Aorta (tissue), 5 donors: ENCODE measurements around the gene GAB1. TPM values are rescaled to one million over a fixed set of nuclear protein-coding genes. Genes with fewer than 3 reads are reported as not detected.
A peak's percentile ranks its signal among the peaks of the same experiment; 100 is the strongest.

ENCODE experiments used
- ATAC-seq: fragments of 200-7000 bp; cut with Tn5 transposase; one replicate; pipeline ENCODE4 v1.9.1; 2022; ENCODE audit warnings: moderate library complexity; ENCODE audit not compliant: low FRiP score
- DNase-seq, 2 donors: peaks; one replicate each; pipeline ENCODE4 v3.0.0-alpha.2; 2020
- H3K27ac ChIP-seq, 2 donors: one replicate each; pipeline ENCODE4 v1.5.1; 2013; ENCODE audit warnings: low read length in 2 of 2, mild to moderate bottlenecking in 2 of 2, moderate library complexity in 2 of 2, control low read depth in 1 of 2, inconsistent platforms in 1 of 2, low read depth in 1 of 2
- H3K27me3 ChIP-seq, 2 donors: one replicate each; pipeline ENCODE4 v1.6.1; 2013; ENCODE audit warnings: control low read depth in 1 of 2, low read length in 1 of 2, mild to moderate bottlenecking in 1 of 2, moderate library complexity in 1 of 2; ENCODE audit not compliant: insufficient read depth in 2 of 2, control insufficient read depth in 1 of 2
- H3K36me3 ChIP-seq, 2 donors: one replicate each; pipeline ENCODE4 v1.6.1; 2013; ENCODE audit warnings: control low read depth in 1 of 2, low read length in 1 of 2, mild to moderate bottlenecking in 1 of 2; ENCODE audit not compliant: insufficient read depth in 2 of 2, control insufficient read depth in 1 of 2
- H3K4me1 ChIP-seq, 2 donors: one replicate each; pipeline ENCODE4 v1.6.1; 2013; ENCODE audit warnings: low read length in 2 of 2, control low read depth in 1 of 2, mild to moderate bottlenecking in 1 of 2, moderate library complexity in 1 of 2; ENCODE audit not compliant: insufficient read depth in 2 of 2, control insufficient read depth in 1 of 2
- H3K4me3 ChIP-seq, 2 donors: one replicate each; pipeline ENCODE4 v1.5.1; 2013; ENCODE audit warnings: low read length in 2 of 2, control low read depth in 1 of 2, mild to moderate bottlenecking in 1 of 2
- H3K9me3 ChIP-seq: one replicate; pipeline ENCODE4 v1.6.1; 2013; ENCODE audit warnings: mild to moderate bottlenecking, low read length; ENCODE audit not compliant: control insufficient read depth
- WGBS, 2 donors: extraction: QIAGEN DNeasy Blood & Tissue Kit; methylation state at CpG; one replicate each; pipeline ENCODE4 v1.1.7; 2013; 5-methylcytosine and 5-hydroxymethylcytosine counted together
- intact Hi-C, 2 donors: fragments of 100-400 bp; cut with DNase I; formaldehyde crosslinking; loops; one replicate each; pipeline versions ENCODE4 v1.14.2 to v1.15.0; 2022
- polyA plus RNA-seq, 2 donors: library from polyadenylated mRNA; stranded (reverse); fragments of 200-250 nt; gene quantifications; one replicate each; pipeline ENCODE4 v1.2.3, GENCODE V29; 2013
- total RNA-seq, 2 donors: library from RNA; stranded (reverse); fragmentation: NEBNext Ultra II Directional; extraction: Animal tissue kit (Norgen Biotek cat#: 25700); gene quantifications; one replicate each; pipeline ENCODE4 v1.2.1, GENCODE V29; 2021
- donor health status: healthy with polysubstance abuse.
- donor health status: Bipolar disorder and iron deficiency.
- donor health status: DM: no; HTN: no; CAD: no.
- donor health status: DM: no; HTN: no; CAD: no.
- donor health status: DM: yes; HTN: yes; CAD: no.

GAB1 gene
- total and polyA plus RNA-seq, 4 donors, result 10.5 to 107 (median 55.0) TPM

GRCh38 chr4:143437937-143438336 is 101.3 kb downstream of the GAB1 start:
- H3K4me1 ChIP-seq, result peaks cover 1 to 4% of the 10 kb centered on the region in 2 donors
- WGBS, 2 donors, result 74 to 79% methylated on average over 5 of the region's 5 CpGs
- intact Hi-C loops, result no loop called here

DNA sequence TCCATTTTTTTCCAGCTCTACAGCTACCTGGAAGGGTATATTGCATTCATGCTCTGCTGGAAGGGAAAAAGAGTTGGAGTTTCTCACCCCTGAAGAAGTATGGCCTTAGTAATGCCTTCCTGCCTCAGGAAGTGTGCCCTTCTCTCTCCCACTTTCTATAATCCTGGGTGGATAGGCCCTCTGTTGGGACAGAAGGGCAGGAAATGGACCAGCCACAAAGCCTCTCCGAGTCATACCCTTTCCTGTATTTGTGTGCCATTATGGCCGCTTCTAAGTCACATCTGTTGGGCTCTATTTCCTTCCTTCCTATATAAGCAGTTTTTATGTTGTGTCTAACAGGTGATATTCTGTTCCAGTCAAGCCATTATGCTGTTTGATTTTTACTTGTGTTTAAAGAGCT is 102.0 kb downstream of the GAB1 start:
- intact Hi-C loops, result no loop called here
- Histone ChIP-seq H3K9me3 (no peaks in the 10 kb centered on the region), H3K27ac (no peak overlapping the region), H3K27me3 (no peaks in the 10 kb centered on the region), H3K36me3 (peaks cover 6 to 7% of the 10 kb centered on the region in 2 donors), H3K4me1 (peaks cover 1 to 4% of the 10 kb centered on the region in 2 donors), H3K4me3 (no peak overlapping the region)
- WGBS, 2 donors, result 90 to 91% methylated on average over 2 of the region's 2 CpGs
- no peak for DNase-seq
- no peak for ATAC-seq

More at GRCh38 chr4:143437937-143438336, 101.3 kb downstream of the GAB1 start:
- H3K36me3 ChIP-seq, result peaks cover 6 to 7% of the 10 kb centered on the region in 2 donors
- no peak overlapping the region for H3K4me3 ChIP-seq
- no peak for ATAC-seq
- no peak for DNase-seq
- no peak overlapping the region for H3K27ac ChIP-seq
- no peaks in the 10 kb centered on the region for H3K27me3 ChIP-seq
- H3K9me3 ChIP-seq, result no peaks in the 10 kb centered on the region

GRCh38 chr4:143441109-143441508 is 104.4 kb downstream of the GAB1 start:
- no peak for ATAC-seq
- H3K36me3 ChIP-seq, result peaks cover 6 to 7% of the 10 kb centered on the region in 2 donors

DNA sequence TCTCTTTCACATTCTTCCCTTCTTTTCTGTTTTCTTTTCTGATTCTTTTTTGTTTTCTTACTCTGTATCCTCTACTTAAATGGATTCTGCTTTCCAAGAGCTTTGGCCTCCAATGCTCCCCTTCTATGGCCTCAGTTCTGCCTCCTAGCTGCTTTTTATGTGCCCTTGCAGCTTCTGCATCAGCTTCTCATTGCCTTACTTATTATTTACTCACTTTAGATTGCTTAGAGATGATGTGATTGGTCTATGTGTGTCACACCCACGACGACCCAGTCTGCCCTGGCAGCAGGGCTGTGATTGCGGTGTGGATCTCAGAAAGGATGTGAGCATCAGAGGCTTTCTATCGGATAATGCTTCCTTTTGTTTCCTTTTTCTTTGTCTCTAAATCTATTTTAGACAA is 105.0 kb downstream of the GAB1 start:
- H3K9me3 ChIP-seq, result no peaks in the 10 kb centered on the region
- H3K27me3 ChIP-seq, result no peaks in the 10 kb centered on the region
- H3K4me1 ChIP-seq, result peaks cover 1 to 8% of the 10 kb centered on the region in 2 donors
- ATAC-seq (no peak), DNase-seq (no peak)
- H3K36me3 ChIP-seq, result peaks cover 5 to 7% of the 10 kb centered on the region in 2 donors
- H3K27ac ChIP-seq, result no peak overlapping the region
- WGBS, 2 donors, result 64 to 76% methylated on average over 4 of the region's 4 CpGs
- intact Hi-C loops, result no loop called here
- no peak overlapping the region for H3K4me3 ChIP-seq

More at GRCh38 chr4:143441109-143441508, 104.4 kb downstream of the GAB1 start:
- H3K27ac ChIP-seq, result no peak overlapping the region
- intact Hi-C loops, result no loop called here
- H3K4me1 ChIP-seq, result peaks cover 1 to 8% of the 10 kb centered on the region in 2 donors
- no peak for DNase-seq
- no peaks in the 10 kb centered on the region for H3K9me3 ChIP-seq
- H3K27me3 ChIP-seq, result no peaks in the 10 kb centered on the region
- H3K4me3 ChIP-seq, result no peak overlapping the region

DNA sequence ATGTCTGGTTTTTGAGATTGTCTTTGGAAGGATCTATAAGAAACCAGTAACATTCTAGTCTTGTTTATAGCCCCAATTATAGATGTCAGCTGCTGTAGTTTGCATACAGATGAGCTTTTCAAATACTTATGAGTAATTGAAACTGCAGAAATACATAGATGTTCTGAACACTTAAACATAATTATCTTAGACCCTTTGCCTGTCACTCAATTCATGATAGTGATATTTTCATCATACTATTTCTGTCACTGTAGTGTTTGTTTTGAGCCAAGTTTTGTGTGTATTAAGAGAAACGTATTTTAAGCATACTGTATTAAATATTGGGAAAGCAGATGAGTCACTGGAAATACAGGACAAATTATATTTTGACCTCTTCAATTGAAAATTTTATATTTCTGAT is 107.1 kb downstream of the GAB1 start:
- ATAC-seq (no peak), DNase-seq (no peak)
- H3K27ac ChIP-seq, result no peak overlapping the region

GRCh38 chr4:143451186-143451585 is 114.5 kb downstream of the GAB1 start:
- Histone ChIP-seq H3K9me3 (no peaks in the 10 kb centered on the region), H3K27me3 (no peaks in the 10 kb centered on the region), H3K36me3 (no peaks in the 10 kb centered on the region), H3K4me1 (no peaks in the 10 kb centered on the region), H3K27ac (no peak overlapping the region), H3K4me3 (no peak overlapping the region)
- ATAC-seq (no peak), DNase-seq (no peak)
- intact Hi-C loops, result no loop called here
- 67 to 70% methylated on average over 4 of the region's 4 CpGs for WGBS, 2 donors

More for the DNA sequence above, 107.1 kb downstream of the GAB1 start:
- intact Hi-C loops, result no loop called here
- Histone ChIP-seq H3K27me3 (no peaks in the 10 kb centered on the region), H3K36me3 (peaks cover 0 to 1% of the 10 kb centered on the region in 2 donors), H3K9me3 (no peaks in the 10 kb centered on the region), H3K4me1 (peaks cover 1 to 8% of the 10 kb centered on the region in 2 donors), H3K4me3 (no peak overlapping the region)
- WGBS, 2 donors, result 2 to 9% methylated on average over 1 of the region's 1 CpG

DNA sequence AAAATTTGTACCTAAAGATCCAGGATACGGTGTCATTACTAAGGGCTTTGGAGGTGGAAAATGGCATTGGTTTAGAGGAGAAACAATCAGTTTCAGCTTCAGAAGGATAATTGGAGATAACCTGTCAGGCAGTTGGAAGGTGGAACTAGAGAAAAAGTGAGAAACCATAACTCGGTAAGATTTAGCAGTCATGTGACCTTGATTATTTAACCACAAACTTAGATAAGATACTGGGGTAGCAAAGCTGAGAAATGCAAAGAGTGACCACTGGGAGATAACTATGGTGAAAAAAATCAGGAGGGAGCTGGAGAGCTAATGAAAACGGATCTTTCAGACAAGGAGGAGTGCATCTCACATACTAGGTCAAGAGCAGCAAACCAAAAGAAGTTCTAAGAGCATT is 118.5 kb downstream of the GAB1 start:
- WGBS, 2 donors, result 59 to 63% methylated on average over 3 of the region's 3 CpGs

DNA sequence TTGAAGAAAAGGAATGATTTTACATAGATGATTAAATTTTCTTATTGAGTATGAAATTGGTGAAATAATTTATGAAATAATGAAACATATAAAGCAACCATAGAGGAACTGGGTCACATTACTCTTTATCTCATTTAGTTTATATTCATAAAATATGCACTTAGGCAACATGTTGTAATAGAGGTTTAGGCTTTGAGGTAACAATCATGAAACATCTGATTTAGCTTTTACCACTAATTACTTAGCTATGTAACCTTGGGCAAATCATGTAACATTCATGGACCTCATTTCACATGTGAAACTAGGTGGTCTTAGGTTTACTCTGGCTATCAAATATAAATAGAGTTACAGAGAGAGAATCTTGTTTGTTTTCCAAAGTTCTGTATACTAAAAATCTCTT is 122.3 kb downstream of the GAB1 start:
- Histone ChIP-seq H3K9me3 (no peaks in the 10 kb centered on the region), H3K27ac (no peak overlapping the region), H3K36me3 (peaks cover 0 to 2% of the 10 kb centered on the region in 2 donors), H3K27me3 (no peaks in the 10 kb centered on the region), H3K4me1 (no peaks in the 10 kb centered on the region), H3K4me3 (no peak overlapping the region)
- ATAC-seq (no peak), DNase-seq (no peak)
- intact Hi-C loops, result no loop called here

More for the DNA sequence above, 118.5 kb downstream of the GAB1 start:
- no peaks in the 10 kb centered on the region for H3K27me3 ChIP-seq
- DNase-seq, result no peak
- no peaks in the 10 kb centered on the region for H3K9me3 ChIP-seq
- H3K27ac ChIP-seq, result peak overlapping the region in 1 of 2 donors; percentile 14
- H3K36me3 ChIP-seq, result no peaks in the 10 kb centered on the region
- intact Hi-C loops, result no loop called here
- no peak for ATAC-seq
- no peaks in the 10 kb centered on the region for H3K4me1 ChIP-seq
- no peak overlapping the region for H3K4me3 ChIP-seq

DNA sequence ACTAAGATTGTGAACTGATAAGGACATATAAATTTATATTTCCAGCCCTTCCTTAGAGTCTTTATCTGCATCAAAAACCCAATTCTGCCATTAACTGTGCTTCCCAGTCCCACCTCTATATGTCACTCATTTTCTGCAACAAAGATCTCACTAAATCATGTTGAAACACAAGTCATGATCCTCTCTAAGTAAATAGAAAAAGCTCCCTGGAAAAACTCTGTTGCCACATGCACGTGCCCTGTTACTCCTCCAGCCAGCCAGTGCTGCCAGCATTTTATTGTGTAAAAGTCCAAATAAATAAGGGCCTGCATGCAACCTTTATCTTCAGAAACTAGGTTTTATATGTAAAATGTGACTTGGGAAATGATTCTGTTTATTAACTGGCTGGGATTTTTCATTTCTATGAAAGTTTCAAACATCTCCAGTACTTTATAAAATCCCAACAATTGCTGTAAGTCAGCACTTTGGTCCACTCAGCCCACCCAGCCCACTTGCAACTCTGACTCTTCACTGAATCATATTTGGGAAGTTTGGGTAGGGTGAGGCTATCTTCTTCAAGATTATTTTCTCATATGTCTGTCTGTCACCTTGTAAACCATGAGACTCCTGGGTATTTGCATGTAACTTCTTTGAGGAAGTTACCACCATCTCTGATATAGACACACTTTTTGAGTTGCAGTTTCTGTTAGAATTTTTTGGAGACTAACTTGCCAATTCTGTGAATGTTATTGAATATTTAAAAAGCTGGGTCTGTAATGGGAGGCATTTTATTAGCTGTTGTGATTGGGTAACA is 136.9 kb downstream of the GAB1 start:
- ATAC-seq (no peak), DNase-seq (no peak)
- intact Hi-C loops, result no loop called here
- Histone ChIP-seq H3K27ac (peak overlapping the region in 1 of 2 donors; percentile 6), H3K4me1 (no peaks in the 10 kb centered on the region), H3K27me3 (no peaks in the 10 kb centered on the region), H3K36me3 (peaks cover 2 to 5% of the 10 kb centered on the region in 2 donors), H3K9me3 (no peaks in the 10 kb centered on the region), H3K4me3 (no peak overlapping the region)
- 11 to 22% methylated on average over 1 of the region's 1 CpG for WGBS, 2 donors
